Muscle layer of duodenum (tissue), 2 donors: Measurements from ENCODE around the gene LDLRAD3.

Experiments used
- H3K27ac ChIP-seq: one replicate; pipeline ENCODE4 v1.7.0; 2013; ENCODE audit warnings: mild to moderate bottlenecking, low read length
- H3K27me3 ChIP-seq: one replicate; pipeline ENCODE4 v1.7.0; 2013; ENCODE audit warnings: low read depth, mild to moderate bottlenecking, control low read depth, low read length
- H3K36me3 ChIP-seq, 2 donors: one replicate each; pipeline ENCODE4 v1.7.0; 2013; ENCODE audit warnings: low read length in 2 of 2, control low read depth in 1 of 2, mild to moderate bottlenecking in 1 of 2; ENCODE audit not compliant: insufficient read depth in 2 of 2, control insufficient read depth in 1 of 2
- H3K4me1 ChIP-seq, 2 donors: one replicate each; pipeline ENCODE4 v1.7.0; 2013; ENCODE audit warnings: low read length in 2 of 2, mild to moderate bottlenecking in 2 of 2, control low read depth in 1 of 2, moderate library complexity in 1 of 2; ENCODE audit not compliant: insufficient read depth in 2 of 2, control insufficient read depth in 1 of 2
- H3K4me3 ChIP-seq, 2 donors: one replicate each; pipeline ENCODE4 v1.7.0; 2013; ENCODE audit warnings: low read length in 2 of 2, low read depth in 1 of 2, mild to moderate bottlenecking in 1 of 2
- H3K9me3 ChIP-seq, 2 donors: one replicate each; pipeline ENCODE4 v1.7.0; 2013; ENCODE audit warnings: low read length in 2 of 2, control low read depth in 1 of 2, mild to moderate bottlenecking in 1 of 2; ENCODE audit not compliant: control insufficient read depth in 1 of 2
- donor health status: healthy.

The LDLRAD3 gene

DNA sequence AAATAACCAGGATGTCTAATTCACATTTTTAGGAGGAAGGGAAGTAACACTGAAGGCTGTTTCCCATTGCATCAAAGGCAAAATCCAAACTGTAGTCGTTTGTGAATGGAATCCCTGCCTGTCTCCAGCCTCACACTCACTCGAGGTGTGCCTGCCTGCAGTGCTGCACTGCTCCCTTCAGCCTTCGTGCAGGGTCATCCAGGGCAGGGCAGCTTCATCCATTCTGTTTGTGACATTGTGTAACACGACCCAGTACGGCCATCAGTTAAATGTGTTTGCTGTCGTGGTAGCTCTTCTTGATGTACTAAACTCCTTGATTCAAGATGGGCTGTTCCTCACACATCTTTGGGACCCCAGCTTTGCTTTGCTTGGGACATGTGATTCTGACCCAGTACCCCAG, 34.3 kb downstream of the LDLRAD3 start:
- Histone ChIP-seq H3K27me3 (no peaks in the 10 kb centered on the region), H3K9me3 (peaks cover 0 to 4% of the 10 kb centered on the region in 2 donors), H3K4me1 (peaks cover 0 to 3% of the 10 kb centered on the region in 2 donors), H3K36me3 (peaks cover 0 to 4% of the 10 kb centered on the region in 2 donors), H3K4me3 (no peak overlapping the region), H3K27ac (no peak overlapping the region)

DNA sequence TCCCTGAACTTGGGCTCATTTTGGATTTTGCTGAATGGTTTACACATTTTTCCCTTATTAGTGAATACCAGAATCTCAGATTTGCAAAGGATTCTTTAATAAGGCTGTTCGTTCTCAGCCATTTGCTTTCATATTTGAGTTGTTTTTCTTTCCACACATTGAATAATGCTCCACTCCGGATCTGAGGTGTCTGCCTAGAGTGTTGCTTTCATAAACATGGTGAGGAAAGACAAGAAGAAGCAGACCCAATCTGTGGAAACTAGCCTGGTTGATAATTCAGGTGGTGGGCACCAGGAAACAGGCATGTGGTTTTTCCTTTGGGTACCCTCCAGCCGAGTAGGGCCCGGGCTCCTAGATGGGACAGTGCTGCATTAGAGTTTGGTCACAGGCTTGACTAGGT, 35.0 kb downstream of the LDLRAD3 start:
- peaks cover 0 to 4% of the 10 kb centered on the region in 2 donors for H3K9me3 ChIP-seq

DNA sequence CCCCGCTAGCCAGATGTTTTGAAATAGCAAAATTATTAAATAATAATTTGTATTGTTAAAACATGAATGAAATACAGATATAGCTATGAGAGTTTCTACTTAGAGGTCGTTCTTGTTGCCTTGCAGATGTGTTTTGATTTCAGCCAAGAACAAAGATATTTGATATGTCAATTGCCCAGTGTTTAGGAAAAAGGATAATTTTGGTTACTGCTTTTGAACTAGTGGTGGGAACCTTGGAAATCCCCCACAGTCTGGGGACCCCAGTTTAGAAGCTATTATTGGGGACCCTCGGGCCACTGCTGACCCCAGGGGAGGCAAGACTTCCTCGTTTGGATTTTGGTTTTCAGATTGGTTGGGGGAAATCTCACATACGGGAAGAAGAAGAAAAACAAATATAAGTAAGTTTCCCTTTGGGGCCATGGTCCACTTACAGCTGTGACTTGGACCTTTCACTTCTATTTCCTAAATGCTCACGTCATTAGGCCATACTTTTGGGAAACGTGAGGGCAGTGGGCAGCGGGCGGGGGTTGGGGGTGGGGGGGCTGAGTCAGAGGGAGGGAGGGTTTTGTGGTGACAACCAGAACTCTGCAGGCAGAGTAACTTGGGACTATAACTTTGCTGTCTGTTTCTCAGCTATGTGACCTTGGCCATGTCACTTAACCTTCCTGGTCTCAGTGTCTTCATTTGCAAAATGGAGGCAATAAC, 37.0 kb downstream of the LDLRAD3 start:
- Histone ChIP-seq H3K27me3 (no peaks in the 10 kb centered on the region), H3K27ac (no peak overlapping the region), H3K9me3 (no peaks in the 10 kb centered on the region), H3K4me1 (peaks cover 0 to 3% of the 10 kb centered on the region in 2 donors), H3K4me3 (no peak overlapping the region), H3K36me3 (no peaks in the 10 kb centered on the region)

More for the DNA sequence above, 35.0 kb downstream of the LDLRAD3 start:
- H3K4me3 ChIP-seq, result no peak overlapping the region
- peaks cover 0 to 3% of the 10 kb centered on the region in 2 donors for H3K4me1 ChIP-seq
- no peaks in the 10 kb centered on the region for H3K27me3 ChIP-seq
- H3K27ac ChIP-seq, result no peak overlapping the region
- peaks cover 0 to 4% of the 10 kb centered on the region in 2 donors for H3K36me3 ChIP-seq

DNA sequence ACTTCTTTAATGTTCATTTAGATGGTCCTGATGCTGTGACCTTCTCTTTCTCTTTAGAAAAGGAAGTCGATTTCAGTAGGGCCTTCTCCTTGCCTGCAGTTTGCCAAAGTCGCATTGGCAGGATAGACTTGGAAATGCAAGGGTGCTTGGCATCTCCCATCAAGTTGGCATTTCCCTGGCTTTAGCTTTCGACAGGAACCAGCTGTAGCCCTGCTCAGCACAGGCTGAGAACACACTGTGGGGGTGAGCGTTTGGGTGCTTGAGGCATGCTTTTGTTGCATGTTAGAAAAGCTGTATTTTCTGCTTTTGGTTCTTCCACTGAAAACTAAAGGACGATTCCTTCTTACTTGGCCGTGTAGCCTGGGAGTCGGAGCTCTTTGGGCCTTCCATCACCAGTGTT, 37.7 kb downstream of the LDLRAD3 start:
- H3K27ac ChIP-seq, result no peak overlapping the region
- no peaks in the 10 kb centered on the region for H3K9me3 ChIP-seq
- peaks cover 0 to 3% of the 10 kb centered on the region in 2 donors for H3K4me1 ChIP-seq
- no peaks in the 10 kb centered on the region for H3K27me3 ChIP-seq
- H3K4me3 ChIP-seq, result no peak overlapping the region
- no peaks in the 10 kb centered on the region for H3K36me3 ChIP-seq

DNA sequence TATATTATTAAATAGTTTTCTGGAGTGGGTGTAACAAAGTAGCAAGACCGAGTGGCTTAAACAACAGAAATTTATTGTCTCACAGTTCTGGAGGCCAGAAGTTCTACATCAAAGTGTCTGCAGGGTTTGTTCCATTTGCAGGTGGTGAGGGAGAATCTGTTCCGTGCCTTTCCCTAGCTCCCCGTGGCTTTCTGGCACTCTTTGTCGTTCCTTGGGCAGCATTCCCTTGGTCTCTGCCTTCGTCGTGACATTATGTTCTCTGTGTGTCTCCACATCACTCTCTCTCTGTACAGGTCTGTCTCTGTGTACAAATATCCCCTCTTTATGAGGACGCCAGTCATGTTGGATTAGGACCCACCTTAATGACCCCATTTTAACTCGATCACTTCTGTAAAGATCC, 38.2 kb downstream of the LDLRAD3 start:
- no peak overlapping the region for H3K4me3 ChIP-seq
- H3K9me3 ChIP-seq, result no peaks in the 10 kb centered on the region
- no peaks in the 10 kb centered on the region for H3K27me3 ChIP-seq
- peaks cover 0 to 3% of the 10 kb centered on the region in 2 donors for H3K4me1 ChIP-seq
- no peaks in the 10 kb centered on the region for H3K36me3 ChIP-seq
- H3K27ac ChIP-seq, result no peak overlapping the region

DNA sequence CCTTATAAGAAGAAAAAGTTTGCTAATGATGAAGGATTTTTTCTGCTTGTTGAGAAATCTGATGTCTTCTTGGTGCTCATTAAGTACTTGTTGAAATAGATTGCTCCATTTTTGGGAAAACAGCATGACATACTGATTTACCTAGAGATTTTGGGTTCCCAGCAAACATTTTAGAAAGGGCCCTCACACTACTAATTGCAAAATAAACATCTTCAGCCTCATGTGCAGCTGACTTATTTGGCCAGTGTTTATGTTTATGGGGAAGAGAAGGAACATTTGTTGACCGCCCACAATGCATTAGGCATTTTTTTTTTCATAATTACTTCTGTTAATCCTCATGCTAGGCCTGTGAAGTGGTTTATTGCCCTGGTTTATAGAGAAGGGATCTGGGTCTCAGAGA, 40.1 kb downstream of the LDLRAD3 start:
- H3K9me3 ChIP-seq, result no peaks in the 10 kb centered on the region
- H3K27ac ChIP-seq, result no peak overlapping the region
- H3K27me3 ChIP-seq, result no peaks in the 10 kb centered on the region
- H3K36me3 ChIP-seq, result no peaks in the 10 kb centered on the region
- no peak overlapping the region for H3K4me3 ChIP-seq
- H3K4me1 ChIP-seq, result peaks cover 0 to 3% of the 10 kb centered on the region in 2 donors

DNA sequence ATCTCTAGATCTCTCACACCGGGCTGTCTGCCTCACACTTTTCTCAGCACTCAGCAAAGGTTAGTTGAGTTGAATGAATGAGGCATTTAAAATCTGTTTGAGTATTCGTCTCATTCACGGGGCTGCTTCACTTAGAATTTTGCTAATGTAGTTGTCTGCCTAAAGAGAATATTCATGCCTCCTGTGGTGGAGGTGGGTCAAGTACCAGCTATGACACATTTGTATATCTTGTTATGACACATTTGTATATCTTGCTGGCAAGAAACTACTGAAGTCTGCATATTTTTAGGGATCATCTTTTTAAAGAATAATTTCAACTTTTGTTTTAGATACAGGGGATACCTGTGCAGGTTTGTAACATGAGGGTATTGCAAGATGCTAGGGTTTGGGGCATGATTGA, 43.1 kb downstream of the LDLRAD3 start:
- Histone ChIP-seq H3K9me3 (no peaks in the 10 kb centered on the region), H3K4me1 (no peaks in the 10 kb centered on the region), H3K27ac (no peak overlapping the region), H3K4me3 (no peak overlapping the region), H3K36me3 (no peaks in the 10 kb centered on the region), H3K27me3 (no peaks in the 10 kb centered on the region)

DNA sequence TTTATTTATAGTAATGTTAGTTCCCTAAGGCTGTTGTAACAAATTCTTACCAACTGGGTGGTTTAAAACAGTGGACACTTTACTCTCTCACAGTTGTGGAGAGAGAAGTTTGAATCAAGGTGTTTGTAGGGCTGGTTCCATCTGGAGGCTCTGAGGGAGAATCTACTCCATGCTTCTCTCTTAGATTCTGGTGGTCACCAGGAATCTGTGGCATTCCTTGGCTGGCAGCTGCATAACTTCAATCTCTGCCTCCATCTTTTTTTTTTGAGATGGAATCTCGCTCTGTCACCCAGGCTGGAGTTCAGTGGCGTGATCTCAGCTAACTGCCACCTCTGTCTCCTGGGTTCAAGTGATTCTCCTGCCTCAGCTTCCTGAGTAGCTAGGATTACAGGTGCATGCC, 46.3 kb downstream of the LDLRAD3 start:
- Histone ChIP-seq H3K36me3 (no peaks in the 10 kb centered on the region), H3K4me3 (no peak overlapping the region), H3K9me3 (peaks cover 0 to 2% of the 10 kb centered on the region in 2 donors), H3K27ac (no peak overlapping the region), H3K4me1 (no peaks in the 10 kb centered on the region), H3K27me3 (no peaks in the 10 kb centered on the region)

DNA sequence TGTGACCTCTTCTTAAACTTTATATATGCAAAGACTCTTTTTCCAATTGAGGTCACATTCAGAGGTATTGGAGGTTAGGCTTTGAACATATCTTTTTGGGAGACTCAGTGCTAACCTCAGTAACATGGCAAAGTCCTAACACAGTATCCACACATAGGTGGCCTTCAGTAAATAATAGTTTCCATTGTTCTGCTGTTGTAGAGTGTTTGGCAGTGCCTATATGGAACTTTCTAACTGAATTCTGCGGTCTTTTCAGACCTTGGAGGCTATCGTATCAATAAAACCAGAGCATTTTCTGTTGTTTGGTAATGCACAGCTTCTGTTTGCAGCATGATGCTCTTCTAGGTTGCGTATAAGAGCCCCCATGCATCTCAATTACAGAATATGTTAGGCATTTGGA, 47.0 kb downstream of the LDLRAD3 start:
- Histone ChIP-seq H3K4me3 (no peak overlapping the region), H3K27me3 (no peaks in the 10 kb centered on the region), H3K4me1 (no peaks in the 10 kb centered on the region), H3K27ac (no peak overlapping the region), H3K36me3 (no peaks in the 10 kb centered on the region), H3K9me3 (peaks cover 0 to 7% of the 10 kb centered on the region in 2 donors)

DNA sequence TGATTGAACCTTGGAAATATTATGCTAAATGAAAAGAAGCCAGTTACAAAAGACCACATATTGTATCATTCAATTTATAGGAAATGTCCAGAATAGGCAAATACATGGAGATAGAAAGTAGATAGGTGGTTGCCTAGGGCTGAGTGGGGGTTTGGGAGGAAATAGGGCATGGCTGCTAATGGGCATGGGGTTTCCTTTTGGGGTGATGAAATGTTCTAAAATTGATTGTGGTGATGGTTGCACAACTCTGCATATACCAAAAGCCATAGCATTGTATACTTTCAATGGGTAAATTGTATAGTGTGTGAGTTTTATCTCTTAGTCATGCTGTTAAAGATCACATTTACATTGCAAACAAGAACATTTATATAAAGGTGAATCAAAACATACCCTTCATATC, 48.7 kb downstream of the LDLRAD3 start:
- H3K9me3 ChIP-seq, result peaks cover 0 to 7% of the 10 kb centered on the region in 2 donors
- no peaks in the 10 kb centered on the region for H3K4me1 ChIP-seq
- H3K27me3 ChIP-seq, result no peaks in the 10 kb centered on the region
- no peak overlapping the region for H3K27ac ChIP-seq
- H3K4me3 ChIP-seq, result no peak overlapping the region
- H3K36me3 ChIP-seq, result no peaks in the 10 kb centered on the region

DNA sequence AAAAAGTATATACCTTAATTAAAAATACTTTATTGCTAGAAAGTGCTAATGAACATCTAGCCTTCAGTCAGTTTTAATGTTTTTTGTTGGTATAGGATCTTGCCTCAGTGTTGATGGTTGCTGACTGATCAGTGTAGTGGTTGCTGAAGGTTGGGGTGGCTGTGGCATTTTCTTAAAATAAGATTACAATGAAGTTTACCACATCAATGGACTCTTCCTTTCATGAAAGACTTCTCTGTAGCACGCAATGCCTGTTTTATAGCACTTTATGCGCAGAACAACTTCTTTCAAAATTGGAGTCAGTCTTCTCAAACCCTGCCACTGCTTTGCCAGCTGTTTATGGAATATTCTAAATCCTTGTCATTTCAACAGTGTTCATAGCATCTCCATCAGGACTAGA, 50.6 kb downstream of the LDLRAD3 start:
- no peaks in the 10 kb centered on the region for H3K36me3 ChIP-seq
- no peak overlapping the region for H3K27ac ChIP-seq
- no peaks in the 10 kb centered on the region for H3K27me3 ChIP-seq
- H3K4me1 ChIP-seq, result no peaks in the 10 kb centered on the region
- peaks cover 0 to 7% of the 10 kb centered on the region in 2 donors for H3K9me3 ChIP-seq
- no peak overlapping the region for H3K4me3 ChIP-seq

DNA sequence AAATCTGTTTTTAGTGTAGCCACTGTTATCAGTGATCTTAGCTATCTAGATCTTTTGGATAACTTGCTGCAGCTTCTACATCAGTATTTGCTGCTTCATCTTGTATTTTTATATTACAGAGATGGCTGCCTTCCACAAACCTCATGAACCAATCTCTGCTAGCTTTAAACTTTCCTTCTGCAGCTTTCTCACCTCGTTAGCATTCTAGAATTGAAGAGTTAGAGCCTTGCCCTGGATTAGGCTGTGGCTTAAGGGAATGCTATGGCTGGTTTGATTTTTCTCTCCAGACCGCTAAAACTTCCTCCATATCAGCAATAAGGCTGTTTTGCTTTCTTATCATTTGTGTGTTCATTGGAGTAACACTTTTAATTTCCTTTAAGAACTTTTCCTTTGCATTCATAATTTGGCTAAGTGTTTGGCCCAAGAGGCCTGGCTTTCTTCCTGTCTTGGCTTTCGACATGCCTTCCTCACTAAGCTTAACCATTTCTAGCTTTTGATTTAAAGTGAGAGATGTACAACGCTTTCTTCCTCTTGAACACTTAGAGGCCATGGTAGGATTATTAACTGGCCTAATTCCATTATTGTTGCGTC, 51.9 kb downstream of the LDLRAD3 start:
- H3K27ac ChIP-seq, result no peak overlapping the region
- no peaks in the 10 kb centered on the region for H3K4me1 ChIP-seq
- H3K4me3 ChIP-seq, result no peak overlapping the region
- H3K9me3 ChIP-seq, result peaks cover 0 to 7% of the 10 kb centered on the region in 2 donors
- H3K36me3 ChIP-seq, result no peaks in the 10 kb centered on the region
- no peaks in the 10 kb centered on the region for H3K27me3 ChIP-seq
